Measurements from ENCODE around the gene WDR49.
"Not testable (repeated sequence)": the region's sequence is repeated elsewhere in the genome, so short reads cannot be mapped to it uniquely, and the experiment has no call there.

The WDR49 gene

GRCh38 chr3:167644611-167645010, 9.1 kb downstream of the WDR49 start:
- no peak for DNase-seq
- in situ Hi-C loops (cut with HindIII; ENCODE audit: low pct_ligation_motif_present, low pct_unique_long_range_greater_than_20kb, low sequenced_read_pairs): no loop called here

GRCh38 chr3:167631471-167631870, 22.3 kb downstream of the WDR49 start:
- no peak for DNase-seq
- in situ Hi-C loops (cut with HindIII; ENCODE audit: low pct_ligation_motif_present, low pct_unique_long_range_greater_than_20kb, low sequenced_read_pairs): no loop called here

GRCh38 chr3:167626490-167626889, 27.3 kb downstream of the WDR49 start:
- in situ Hi-C loops (cut with HindIII; ENCODE audit: low pct_ligation_motif_present, low pct_unique_long_range_greater_than_20kb, low sequenced_read_pairs): no loop called here
- DNase-seq: no peak

- in situ Hi-C loops (cut with HindIII; ENCODE audit: low pct_ligation_motif_present, low pct_unique_long_range_greater_than_20kb, low sequenced_read_pairs): no loop called here
- no peak for DNase-seq
Measured at GRCh38 chr3:167615030-167615429, 38.7 kb downstream of the WDR49 start.

GRCh38 chr3:167614196-167614595, 39.5 kb downstream of the WDR49 start:
- in situ Hi-C loops (cut with HindIII; ENCODE audit: low pct_ligation_motif_present, low pct_unique_long_range_greater_than_20kb, low sequenced_read_pairs); DNase-seq: not testable (repeated sequence)

GRCh38 chr3:167611718-167612117, 42.0 kb downstream of the WDR49 start:
- in situ Hi-C loops (cut with HindIII; ENCODE audit: low pct_ligation_motif_present, low pct_unique_long_range_greater_than_20kb, low sequenced_read_pairs): no loop called here
- DNase-seq: no peak

- no peak for DNase-seq
- in situ Hi-C loops (cut with HindIII; ENCODE audit: low pct_ligation_motif_present, low pct_unique_long_range_greater_than_20kb, low sequenced_read_pairs): no loop called here
Measured at GRCh38 chr3:167609156-167609555, 44.6 kb downstream of the WDR49 start.

GRCh38 chr3:167606836-167607235, 46.9 kb downstream of the WDR49 start:
- no peak for DNase-seq
- in situ Hi-C loops (cut with HindIII; ENCODE audit: low pct_ligation_motif_present, low pct_unique_long_range_greater_than_20kb, low sequenced_read_pairs): no loop called here

GRCh38 chr3:167605871-167606270, 47.9 kb downstream of the WDR49 start:
- DNase-seq: no peak
- in situ Hi-C loops (cut with HindIII; ENCODE audit: low pct_ligation_motif_present, low pct_unique_long_range_greater_than_20kb, low sequenced_read_pairs): no loop called here

- in situ Hi-C loops (cut with HindIII; ENCODE audit: low pct_ligation_motif_present, low pct_unique_long_range_greater_than_20kb, low sequenced_read_pairs): no loop called here
- no peak for DNase-seq
Measured at GRCh38 chr3:167602041-167602440, 51.7 kb downstream of the WDR49 start.

GRCh38 chr3:167587651-167588050, 66.1 kb downstream of the WDR49 start:
- in situ Hi-C loops (cut with HindIII; ENCODE audit: low pct_ligation_motif_present, low pct_unique_long_range_greater_than_20kb, low sequenced_read_pairs): no loop called here
- no peak for DNase-seq

- in situ Hi-C loops (cut with HindIII; ENCODE audit: low pct_ligation_motif_present, low pct_unique_long_range_greater_than_20kb, low sequenced_read_pairs): no loop called here
- DNase-seq: no peak
Measured at GRCh38 chr3:167575000-167575600, 78.6 kb downstream of the WDR49 start.

- in situ Hi-C loops (cut with HindIII; ENCODE audit: low pct_ligation_motif_present, low pct_unique_long_range_greater_than_20kb, low sequenced_read_pairs): no loop called here
- DNase-seq: no peak
Measured at GRCh38 chr3:167572991-167573390, 80.8 kb downstream of the WDR49 start.

- in situ Hi-C loops (cut with HindIII; ENCODE audit: low pct_ligation_motif_present, low pct_unique_long_range_greater_than_20kb, low sequenced_read_pairs): no loop called here
- no peak for DNase-seq
Measured at GRCh38 chr3:167568634-167569033, 85.1 kb downstream of the WDR49 start.

GRCh38 chr3:167565489-167565888, 88.3 kb downstream of the WDR49 start:
- in situ Hi-C loops (cut with HindIII; ENCODE audit: low pct_ligation_motif_present, low pct_unique_long_range_greater_than_20kb, low sequenced_read_pairs): no loop called here
- DNase-seq: no peak

GRCh38 chr3:167564612-167565011, 89.1 kb downstream of the WDR49 start:
- in situ Hi-C loops (cut with HindIII; ENCODE audit: low pct_ligation_motif_present, low pct_unique_long_range_greater_than_20kb, low sequenced_read_pairs): no loop called here
- no peak for DNase-seq

GRCh38 chr3:167559924-167560323, 93.8 kb downstream of the WDR49 start:
- DNase-seq: no peak
- in situ Hi-C loops (cut with HindIII; ENCODE audit: low pct_ligation_motif_present, low pct_unique_long_range_greater_than_20kb, low sequenced_read_pairs): no loop called here

- DNase-seq: no peak
- in situ Hi-C loops (cut with HindIII; ENCODE audit: low pct_ligation_motif_present, low pct_unique_long_range_greater_than_20kb, low sequenced_read_pairs): no loop called here
Measured at GRCh38 chr3:167554898-167555297, 98.8 kb downstream of the WDR49 start.

- DNase-seq: no peak
- in situ Hi-C loops (cut with HindIII; ENCODE audit: low pct_ligation_motif_present, low pct_unique_long_range_greater_than_20kb, low sequenced_read_pairs): no loop called here
Measured at GRCh38 chr3:167538081-167538480, 115.7 kb downstream of the WDR49 start.

GRCh38 chr3:167521006-167521355, 132.8 kb downstream of the WDR49 start:
- in situ Hi-C loops (cut with HindIII; ENCODE audit: low pct_ligation_motif_present, low pct_unique_long_range_greater_than_20kb, low sequenced_read_pairs): no loop called here
- no peak for DNase-seq

All from ACHN (cell line).